Stimulated activated CD8-positive, alpha-beta memory T cell treated with anti-CD3 and anti-CD28 coated beads, Interleukin-7, amount 100 ng/mL, for 4 hours (primary cell): Measurements from ENCODE around the gene THOC5.
"Not testable (repeated sequence)": the region's sequence is repeated elsewhere in the genome, so short reads cannot be mapped to it uniquely, and the experiment has no call there.

Source experiments
- DNase-seq, 2 donors: peaks; one replicate each; pipeline ENCODE4 v3.0.0-alpha.2; 2020; ENCODE audit warnings: low read depth in 2 of 2

THOC5 gene

GRCh38 chr22:29563652-29564460, 10.3 kb upstream of the THOC5 start:
- DNase-seq, result no peak

GRCh38 chr22:29559853-29560252, 6.3 kb upstream of the THOC5 start:
- no peak for DNase-seq

GRCh38 chr22:29559030-29559429, 5.5 kb upstream of the THOC5 start:
- DNase-seq, result no peak

GRCh38 chr22:29555065-29555644, 1.6 kb upstream of the THOC5 start:
- DNase-seq, result no peak

- not testable (repeated sequence) for DNase-seq
Measured at GRCh38 chr22:29552357-29552756, 1.2 kb downstream of the THOC5 start.

GRCh38 chr22:29550005-29550404, 3.6 kb downstream of the THOC5 start:
- DNase-seq, result no peak

- not testable (repeated sequence) for DNase-seq
Measured at GRCh38 chr22:29545045-29545444, 8.5 kb downstream of the THOC5 start.

- no peak for DNase-seq
Measured at GRCh38 chr22:29541845-29542244, 11.7 kb downstream of the THOC5 start.

- DNase-seq, result no peak
Measured at GRCh38 chr22:29539105-29539504, 14.5 kb downstream of the THOC5 start.

GRCh38 chr22:29536411-29536810, 17.1 kb downstream of the THOC5 start:
- DNase-seq, result no peak

- DNase-seq, result no peak
Measured at GRCh38 chr22:29531419-29531818, 22.1 kb downstream of the THOC5 start.

- no peak for DNase-seq
Measured at GRCh38 chr22:29530716-29531115, 22.8 kb downstream of the THOC5 start.

- DNase-seq, result no peak
Measured at GRCh38 chr22:29528144-29528543, 25.4 kb downstream of the THOC5 start.

GRCh38 chr22:29524442-29525191, 28.9 kb downstream of the THOC5 start:
- DNase-seq, result no peak

- DNase-seq, result no peak
Measured at GRCh38 chr22:29523761-29524160, 29.8 kb downstream of the THOC5 start.

- no peak for DNase-seq
Measured at GRCh38 chr22:29521526-29521925, 32.0 kb downstream of the THOC5 start.

- DNase-seq, result no peak
Measured at GRCh38 chr22:29520851-29521250, 32.7 kb downstream of the THOC5 start.

GRCh38 chr22:29519996-29520395, 33.6 kb downstream of the THOC5 start:
- no peak for DNase-seq

GRCh38 chr22:29518427-29518826, 35.1 kb downstream of the THOC5 start:
- no peak for DNase-seq

- DNase-seq, result no peak
Measured at GRCh38 chr22:29517215-29517908, 36.2 kb downstream of the THOC5 start.

- DNase-seq, result no peak
Measured at GRCh38 chr22:29512031-29512430, 41.5 kb downstream of the THOC5 start.
